Measurements from ENCODE around the gene WDR87. TPM values are rescaled to one million over a fixed set of nuclear protein-coding genes. Genes with fewer than 3 reads are reported as not detected.

The WDR87 gene
- total RNA-seq, 2 donors from 2014 or later, result not detected

DNA sequence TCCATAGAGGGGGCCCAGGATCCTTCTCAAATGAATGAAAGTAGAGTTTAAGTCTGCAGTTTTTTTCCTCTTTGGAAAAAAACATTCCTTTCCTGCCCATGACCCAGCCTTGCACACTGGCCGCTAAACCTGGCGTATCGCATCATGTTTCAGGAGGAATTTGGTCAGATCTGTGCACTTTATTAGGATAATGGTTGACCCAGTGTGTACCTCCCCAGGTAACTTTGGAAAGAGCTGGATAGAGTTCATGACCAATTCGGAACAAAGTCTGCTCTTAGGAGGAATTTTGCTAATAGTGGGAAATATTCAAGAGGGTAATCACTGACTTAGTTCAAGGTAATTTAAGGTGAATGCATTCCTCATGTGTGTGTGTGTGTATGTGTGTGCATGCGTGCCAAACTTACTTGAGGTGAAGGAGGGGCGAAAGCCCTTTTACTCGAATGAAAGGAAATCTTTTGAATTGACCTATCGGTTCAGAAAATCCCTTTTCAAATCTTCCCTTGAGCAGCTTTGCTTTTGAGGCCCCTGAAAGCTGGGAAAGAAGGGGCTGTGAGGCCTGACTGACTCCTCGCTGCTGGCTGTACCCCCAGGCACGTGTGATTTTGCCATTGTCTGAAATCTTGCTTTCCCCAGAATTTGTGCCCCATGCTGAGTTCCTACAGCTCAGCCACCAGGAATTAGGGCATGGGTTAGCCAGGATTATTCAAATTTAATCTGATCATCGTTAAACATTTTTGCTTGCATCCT is 47.0 kb upstream of the WDR87 start:
- no peak overlapping the region for H3K4me3 ChIP-seq
- no peaks in the 10 kb centered on the region for H3K27me3 ChIP-seq
- ATAC-seq (peak; percentile 35), DNase-seq (no peak)
- no peaks in the 10 kb centered on the region for H3K4me1 ChIP-seq
- WGBS, 2 donors, result 54 to 69% methylated on average over 11 of the region's 11 CpGs
- TF ChIP-seq, protein P1, sequence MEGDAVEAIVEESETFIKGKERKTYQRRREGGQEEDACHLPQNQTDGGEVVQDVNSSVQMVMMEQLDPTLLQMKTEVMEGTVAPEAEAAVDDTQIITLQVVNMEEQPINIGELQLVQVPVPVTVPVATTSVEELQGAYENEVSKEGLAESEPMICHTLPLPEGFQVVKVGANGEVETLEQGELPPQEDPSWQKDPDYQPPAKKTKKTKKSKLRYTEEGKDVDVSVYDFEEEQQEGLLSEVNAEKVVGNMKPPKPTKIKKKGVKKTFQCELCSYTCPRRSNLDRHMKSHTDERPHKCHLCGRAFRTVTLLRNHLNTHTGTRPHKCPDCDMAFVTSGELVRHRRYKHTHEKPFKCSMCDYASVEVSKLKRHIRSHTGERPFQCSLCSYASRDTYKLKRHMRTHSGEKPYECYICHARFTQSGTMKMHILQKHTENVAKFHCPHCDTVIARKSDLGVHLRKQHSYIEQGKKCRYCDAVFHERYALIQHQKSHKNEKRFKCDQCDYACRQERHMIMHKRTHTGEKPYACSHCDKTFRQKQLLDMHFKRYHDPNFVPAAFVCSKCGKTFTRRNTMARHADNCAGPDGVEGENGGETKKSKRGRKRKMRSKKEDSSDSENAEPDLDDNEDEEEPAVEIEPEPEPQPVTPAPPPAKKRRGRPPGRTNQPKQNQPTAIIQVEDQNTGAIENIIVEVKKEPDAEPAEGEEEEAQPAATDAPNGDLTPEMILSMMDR (IDR thresholded peaks at IDR 0.05), result no peak
- TF ChIP-seq POLR2A (IDR thresholded peaks at IDR 0.05), result no peak
- H3K9me3 ChIP-seq, result no peaks in the 10 kb centered on the region
- intact Hi-C loops (cut with DNase I), result no loop called here
- peak overlapping the region in 3 of 4 donors; percentile 44 to 60 (median 45) for H3K27ac ChIP-seq
- no peaks in the 10 kb centered on the region for H3K36me3 ChIP-seq (replicated peaks in 1 of 2; ENCODE audit: insufficient read depth in 1 of 2, low read depth in 2 of 2)

DNA sequence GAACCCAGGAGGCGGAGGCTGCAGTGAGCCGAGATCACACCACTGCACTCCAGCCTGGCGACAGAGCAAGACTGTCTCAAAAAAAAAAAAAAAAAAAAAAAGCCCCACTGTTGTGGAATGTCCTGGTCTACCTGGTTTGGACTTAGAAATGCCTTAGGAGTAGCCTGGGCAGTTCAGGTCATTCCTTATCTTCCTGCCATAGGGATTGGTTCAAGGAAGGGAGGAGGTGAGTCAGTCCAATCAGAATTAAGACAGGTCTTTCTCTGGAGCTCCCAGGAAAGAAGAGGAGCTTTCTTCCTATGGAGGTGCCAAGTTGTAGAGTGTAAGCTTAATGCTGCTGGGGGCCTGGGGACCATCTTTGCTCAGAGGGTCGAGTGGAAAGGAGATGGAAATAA is 45.4 kb upstream of the WDR87 start:
- intact Hi-C loops (cut with DNase I), result no loop called here
- no peak overlapping the region for H3K4me3 ChIP-seq
- H3K36me3 ChIP-seq (replicated peaks in 1 of 2; ENCODE audit: insufficient read depth in 1 of 2, low read depth in 2 of 2), result no peaks in the 10 kb centered on the region
- 78 to 79% methylated on average over 4 of the region's 4 CpGs for WGBS, 2 donors
- TF ChIP-seq, protein P1 (IDR thresholded peaks at IDR 0.05), result no peak
- TF ChIP-seq POLR2A (IDR thresholded peaks at IDR 0.05), result no peak
- no peak for ATAC-seq
- H3K27ac ChIP-seq, result no peak overlapping the region
- H3K27me3 ChIP-seq, result no peaks in the 10 kb centered on the region
- H3K9me3 ChIP-seq, result no peaks in the 10 kb centered on the region
- DNase-seq, result no peak
- H3K4me1 ChIP-seq, result no peaks in the 10 kb centered on the region

DNA sequence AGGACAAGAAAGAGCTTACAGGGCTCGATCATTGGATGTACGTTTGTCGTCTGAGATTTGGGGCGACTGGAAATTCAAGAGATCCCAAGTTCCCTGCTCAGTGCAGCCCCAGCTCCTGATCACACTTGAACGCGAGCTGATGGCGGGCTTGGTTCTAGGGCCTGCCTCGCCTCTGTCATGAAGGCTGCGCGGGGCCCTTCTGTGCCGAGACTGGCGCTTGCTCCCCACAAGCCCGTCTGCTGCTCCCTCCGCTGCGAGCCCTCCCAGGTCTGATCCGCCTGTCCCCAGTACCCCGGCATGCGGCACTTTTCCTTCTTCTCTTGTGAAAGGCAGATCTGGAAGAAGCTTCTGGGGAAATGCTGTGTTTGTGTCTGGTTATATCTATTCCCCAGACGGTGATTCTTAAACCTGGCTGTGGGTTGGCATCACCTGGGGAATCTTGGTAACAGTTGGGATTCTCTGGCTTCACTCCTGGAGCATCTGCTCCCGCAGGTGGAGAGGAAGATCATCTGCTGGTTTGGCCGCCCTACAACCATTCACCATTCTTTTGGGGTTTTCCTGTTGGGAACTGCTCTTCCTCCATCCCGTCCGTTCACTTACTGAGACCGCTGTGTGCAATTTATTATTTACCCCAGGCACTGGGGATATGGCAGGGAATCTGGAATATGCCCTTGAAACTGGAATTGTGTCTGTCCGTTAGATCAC is 44.2 kb upstream of the WDR87 start:
- Histone ChIP-seq H3K27ac (no peak overlapping the region), H3K4me1 (no peaks in the 10 kb centered on the region), H3K27me3 (no peaks in the 10 kb centered on the region), H3K4me3 (no peak overlapping the region), H3K36me3 (replicated peaks in 1 of 2; ENCODE audit: insufficient read depth in 1 of 2, low read depth in 2 of 2) (no peaks in the 10 kb centered on the region), H3K9me3 (no peaks in the 10 kb centered on the region)
- TF ChIP-seq POLR2A (IDR thresholded peaks at IDR 0.05), result no peak
- TF ChIP-seq, protein P1 (IDR thresholded peaks at IDR 0.05), result no peak
- 83 to 91% methylated on average over 24 to 25 of the region's 25 CpGs for WGBS, 2 donors
- intact Hi-C loops (cut with DNase I), result no loop called here
- no peak for DNase-seq
- ATAC-seq, result no peak

DNA sequence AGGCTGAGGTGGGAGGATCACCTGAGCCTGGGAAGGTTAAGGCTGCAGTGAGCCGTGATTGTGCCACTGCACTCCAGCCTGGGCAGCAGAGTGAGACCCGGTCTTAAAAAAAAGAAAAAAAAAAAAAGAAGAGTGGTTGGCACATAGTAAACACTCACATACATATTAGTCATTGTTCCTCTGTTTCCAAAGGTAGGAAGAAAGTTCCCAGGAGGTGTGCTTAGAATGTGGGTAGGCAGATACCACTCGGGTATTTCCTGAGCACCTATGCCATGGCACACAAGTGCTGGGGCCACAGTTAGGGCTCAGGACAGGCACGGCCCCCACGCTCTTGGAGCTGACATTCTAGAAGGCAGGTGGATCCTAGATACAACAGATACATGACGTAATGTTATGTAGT is 42.0 kb upstream of the WDR87 start:
- Histone ChIP-seq H3K27me3 (no peaks in the 10 kb centered on the region), H3K4me1 (peaks cover 10% of the 10 kb centered on the region), H3K4me3 (no peak overlapping the region), H3K9me3 (no peaks in the 10 kb centered on the region), H3K36me3 (replicated peaks in 1 of 2; ENCODE audit: insufficient read depth in 1 of 2, low read depth in 2 of 2) (no peaks in the 10 kb centered on the region), H3K27ac (no peak overlapping the region)
- DNase-seq (no peak), ATAC-seq (no peak)
- WGBS, 2 donors, result 74 to 77% methylated on average over 6 of the region's 6 CpGs
- intact Hi-C loops (cut with DNase I), result no loop called here
- TF ChIP-seq, protein P1 (IDR thresholded peaks at IDR 0.05), result no peak
- no peak for TF ChIP-seq POLR2A (IDR thresholded peaks at IDR 0.05)
